ENCODE data around the gene TRUB1.
"Not testable (repeated sequence)": the region's sequence is repeated elsewhere in the genome, so short reads cannot be mapped to it uniquely, and the experiment has no call there.

Gene TRUB1

GRCh38 chr10:114937962-114938855 is at the start of gene TRUB1:
Gene TRUB1, plus strand, starts transcription at chr10:114938195. Its CDS starts 59 bp downstream, at chr10:114938254.
- TF ChIP-seq CTCF (IDR thresholded peaks at IDR 0.05; ENCODE audit: low read depth, low read length), result no peak
- H3K4me3 ChIP-seq (replicated peaks in 1 of 2; ENCODE audit: low read depth in 2 of 2, low read length in 2 of 2), result peak within 1 kb of the TSS; percentile 78 to 90
- DNase-seq (ENCODE audit: low read depth in 2 of 2), result peak; percentile 95 to 97

- DNase-seq (ENCODE audit: low read depth in 2 of 2), result peak in 1 of 2 donors; percentile 25
- no peak for TF ChIP-seq CTCF (IDR thresholded peaks at IDR 0.05; ENCODE audit: low read depth, low read length)
- no peak overlapping the region for H3K4me3 ChIP-seq (replicated peaks in 1 of 2; ENCODE audit: low read depth in 2 of 2, low read length in 2 of 2)
Observed at GRCh38 chr10:114893251-114893650, 44.7 kb upstream of the TRUB1 start.

- no peak overlapping the region for H3K4me3 ChIP-seq (replicated peaks in 1 of 2; ENCODE audit: low read depth in 2 of 2, low read length in 2 of 2)
- DNase-seq (ENCODE audit: low read depth in 2 of 2), result no peak
- TF ChIP-seq CTCF (IDR thresholded peaks at IDR 0.05; ENCODE audit: low read depth, low read length), result no peak
Observed at GRCh38 chr10:114894911-114895310, 43.1 kb upstream of the TRUB1 start.

- DNase-seq (ENCODE audit: low read depth in 2 of 2); H3K4me3 ChIP-seq (replicated peaks in 1 of 2; ENCODE audit: low read depth in 2 of 2, low read length in 2 of 2): not testable (repeated sequence)
Observed at GRCh38 chr10:114897011-114897410, 41.0 kb upstream of the TRUB1 start.

- DNase-seq (ENCODE audit: low read depth in 2 of 2), result no peak
- H3K4me3 ChIP-seq (replicated peaks in 1 of 2; ENCODE audit: low read depth in 2 of 2, low read length in 2 of 2), result no peak overlapping the region
- TF ChIP-seq CTCF (IDR thresholded peaks at IDR 0.05; ENCODE audit: low read depth, low read length), result no peak
Observed at GRCh38 chr10:114897593-114897992, 40.4 kb upstream of the TRUB1 start.

- DNase-seq (ENCODE audit: low read depth in 2 of 2), result no peak
- no peak overlapping the region for H3K4me3 ChIP-seq (replicated peaks in 1 of 2; ENCODE audit: low read depth in 2 of 2, low read length in 2 of 2)
- no peak for TF ChIP-seq CTCF (IDR thresholded peaks at IDR 0.05; ENCODE audit: low read depth, low read length)
Observed at GRCh38 chr10:114899982-114900381, 38.0 kb upstream of the TRUB1 start.

GRCh38 chr10:114900658-114901057 is 37.3 kb upstream of the TRUB1 start:
- no peak for TF ChIP-seq CTCF (IDR thresholded peaks at IDR 0.05; ENCODE audit: low read depth, low read length)
- no peak overlapping the region for H3K4me3 ChIP-seq (replicated peaks in 1 of 2; ENCODE audit: low read depth in 2 of 2, low read length in 2 of 2)
- no peak for DNase-seq (ENCODE audit: low read depth in 2 of 2)
